ENCODE results near the gene HSPB3.
A peak's percentile ranks its signal among the peaks of the same experiment; 100 is the strongest.
"Not testable (repeated sequence)": the region's sequence is repeated elsewhere in the genome, so short reads cannot be mapped to it uniquely, and the experiment has no call there.

The HSPB3 gene

GRCh38 chr5:54455413-54456157 lies at the start of gene HSPB3:
HSPB3 (plus strand) TSS chr5:54455699; CDS start chr5:54455790, 91 bp downstream.
- DNase-seq (ENCODE audit: insufficient read length, low spot score) = no peak
- no peak for FAIRE-seq

GRCh38 chr5:54411176-54411575 lies 44.3 kb upstream of the HSPB3 start:
- FAIRE-seq = no peak
- DNase-seq (ENCODE audit: insufficient read length, low spot score) = no peak

GRCh38 chr5:54412913-54413312 lies 42.6 kb upstream of the HSPB3 start:
- FAIRE-seq = no peak
- no peak for DNase-seq (ENCODE audit: insufficient read length, low spot score)

- DNase-seq (ENCODE audit: insufficient read length, low spot score) = no peak
- no peak for FAIRE-seq
Measured at GRCh38 chr5:54415147-54415546, 40.4 kb upstream of the HSPB3 start.

GRCh38 chr5:54415896-54416601 lies 39.5 kb upstream of the HSPB3 start:
- no peak for FAIRE-seq
- no peak for DNase-seq (ENCODE audit: insufficient read length, low spot score)

GRCh38 chr5:54419573-54420423 lies 35.7 kb upstream of the HSPB3 start:
- peak; percentile 26 for DNase-seq (ENCODE audit: insufficient read length, low spot score)
- FAIRE-seq = peak; percentile 88

- not testable (repeated sequence) for FAIRE-seq; DNase-seq (ENCODE audit: insufficient read length, low spot score)
Measured at GRCh38 chr5:54420511-54420910, 35.0 kb upstream of the HSPB3 start.

- no peak for FAIRE-seq
- no peak for DNase-seq (ENCODE audit: insufficient read length, low spot score)
Measured at GRCh38 chr5:54421976-54422375, 33.5 kb upstream of the HSPB3 start.

GRCh38 chr5:54425258-54425657 lies 30.2 kb upstream of the HSPB3 start:
- FAIRE-seq = no peak
- no peak for DNase-seq (ENCODE audit: insufficient read length, low spot score)

- FAIRE-seq (no peak), DNase-seq (ENCODE audit: insufficient read length, low spot score) (no peak)
Measured at GRCh38 chr5:54426209-54426608, 29.3 kb upstream of the HSPB3 start.

GRCh38 chr5:54434650-54435049 lies 20.8 kb upstream of the HSPB3 start:
- not testable (repeated sequence) for DNase-seq (ENCODE audit: insufficient read length, low spot score); FAIRE-seq

- DNase-seq (ENCODE audit: insufficient read length, low spot score) (no peak), FAIRE-seq (no peak)
Measured at GRCh38 chr5:54438620-54439389, 16.7 kb upstream of the HSPB3 start.

GRCh38 chr5:54440456-54440893 lies 15.0 kb upstream of the HSPB3 start:
- no peak for DNase-seq (ENCODE audit: insufficient read length, low spot score)
- FAIRE-seq = peak; percentile 45

- no peak for FAIRE-seq
- DNase-seq (ENCODE audit: insufficient read length, low spot score) = no peak
Measured at GRCh38 chr5:54442271-54442670, 13.2 kb upstream of the HSPB3 start.

GRCh38 chr5:54443270-54443669 lies 12.2 kb upstream of the HSPB3 start:
- DNase-seq (ENCODE audit: insufficient read length, low spot score) = peak; percentile 8
- no peak for FAIRE-seq

GRCh38 chr5:54445691-54446378 lies 9.7 kb upstream of the HSPB3 start:
- FAIRE-seq (no peak), DNase-seq (ENCODE audit: insufficient read length, low spot score) (no peak)

- no peak for FAIRE-seq
Measured at GRCh38 chr5:54446379-54446732, 9.1 kb upstream of the HSPB3 start.

GRCh38 chr5:54449923-54450322 lies 5.6 kb upstream of the HSPB3 start:
- DNase-seq (ENCODE audit: insufficient read length, low spot score) (no peak), FAIRE-seq (no peak)

More at GRCh38 chr5:54446379-54446732, 9.1 kb upstream of the HSPB3 start:
- no peak for DNase-seq (ENCODE audit: insufficient read length, low spot score)

GRCh38 chr5:54450542-54450941 lies 5.0 kb upstream of the HSPB3 start:
- DNase-seq (ENCODE audit: insufficient read length, low spot score) = no peak
- no peak for FAIRE-seq

- no peak for FAIRE-seq
- DNase-seq (ENCODE audit: insufficient read length, low spot score) = no peak
Measured at GRCh38 chr5:54453046-54453445, 2.5 kb upstream of the HSPB3 start.
